H1 (cell line): ENCODE results near the gene PFDN4. TPM values are rescaled to one million over a fixed set of nuclear protein-coding genes. Genes with fewer than 3 reads are reported as not detected.

ENCODE experiments used
- CEBPB ChIP-seq: IDR thresholded peaks from 2 replicates; pipeline ENCODE4 v1.6.1; 2012; ENCODE audit warnings: low read depth, low read length
- polyA plus RNA-seq, 7 experiments: library from polyadenylated mRNA; depleted of rRNA in 3 of 7; stranded (reverse) in 5 of 7; unstranded in 2 of 7; fragments of >200 nt in 5 of 7; fragments of 200-250 nt in 2 of 7; gene quantifications; 1 replicate in 5 of 7; 2 replicates in 1 of 7; 4 replicates in 1 of 7; pipeline versions ENCODE4 v1.2.1 to v1.2.3, GENCODE V29; 2011 to 2013; ENCODE audit warnings: missing spikeins in 2 of 7, mixed read lengths in 2 of 7
- total RNA-seq: library from RNA; stranded (reverse); fragmentation: NEBNext Ultra II Directional; extraction: Animal tissue kit (Norgen Biotek cat#: 25700); gene quantifications from 2 replicates; pipeline ENCODE4 v1.2.1, GENCODE V29; 2021

PFDN4 gene
- total and polyA plus RNA-seq, 2 of the 8 experiments (the other 6 are each of a cell fraction or from before 2014, with no cell fraction given), result 41.9 to 96.8 TPM

- TF ChIP-seq CEBPB, result no peak
Measured at GRCh38 chr20:54172532-54172855, 35.4 kb upstream of the PFDN4 start (continued).
